ENCODE data around the gene PEAR1. TPM values are rescaled to one million over a fixed set of nuclear protein-coding genes. Genes with fewer than 3 reads are reported as not detected.

Gene PEAR1
- polyA plus RNA-seq, 1 of the 3 experiments (the other 2 are of a cell fraction): 1.2 TPM

DNA sequence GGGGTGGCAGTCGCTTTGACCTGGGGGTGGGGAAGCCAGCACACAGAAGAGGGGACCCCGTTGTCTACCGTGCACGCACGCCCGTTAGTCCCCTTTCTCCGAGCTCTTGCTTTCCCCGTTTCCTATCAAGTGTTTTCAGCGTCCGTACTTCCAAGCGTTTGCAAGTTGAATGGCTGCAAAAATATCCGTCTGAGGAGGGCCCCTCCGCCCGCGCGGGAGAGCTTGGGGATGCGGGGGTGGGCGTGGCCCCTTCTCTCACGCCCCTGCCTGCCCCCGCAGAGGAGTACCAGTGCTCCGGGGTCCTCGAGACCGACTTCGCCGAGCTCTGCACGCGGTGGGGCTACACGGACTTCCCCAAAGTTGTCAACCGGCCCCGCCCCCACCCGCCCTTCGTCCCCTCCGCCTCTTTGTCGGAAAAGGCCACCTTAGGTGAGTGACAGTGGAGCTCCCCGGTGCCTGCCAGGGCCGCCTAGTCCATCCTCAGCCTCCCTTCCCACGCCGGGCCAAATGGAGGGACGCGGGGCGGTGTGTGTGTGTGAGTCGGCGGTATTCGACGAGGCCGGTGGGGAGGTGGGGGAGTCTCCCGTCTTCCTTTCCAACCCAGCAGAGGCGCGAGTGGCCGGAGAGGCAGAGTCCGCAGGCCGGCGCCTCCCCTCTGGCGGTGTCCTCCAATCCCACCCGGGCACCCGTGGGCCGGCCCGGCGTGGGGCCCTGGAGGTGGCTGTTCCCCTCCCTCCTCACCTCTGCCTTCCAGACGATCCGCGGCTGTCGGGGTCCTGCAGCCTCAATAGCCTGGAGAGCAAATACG, 30.4 kb downstream of the PEAR1 start:
- CTCF ChIA-PET: interaction anchor here (0.9 to 12.9 kb wide), 6 partner anchors 13 to 235 kb away, joined by 3 to 308 read pairs (median 26); partner anchors contain the start of gene PEAR1
- TF ChIP-seq, protein P1, sequence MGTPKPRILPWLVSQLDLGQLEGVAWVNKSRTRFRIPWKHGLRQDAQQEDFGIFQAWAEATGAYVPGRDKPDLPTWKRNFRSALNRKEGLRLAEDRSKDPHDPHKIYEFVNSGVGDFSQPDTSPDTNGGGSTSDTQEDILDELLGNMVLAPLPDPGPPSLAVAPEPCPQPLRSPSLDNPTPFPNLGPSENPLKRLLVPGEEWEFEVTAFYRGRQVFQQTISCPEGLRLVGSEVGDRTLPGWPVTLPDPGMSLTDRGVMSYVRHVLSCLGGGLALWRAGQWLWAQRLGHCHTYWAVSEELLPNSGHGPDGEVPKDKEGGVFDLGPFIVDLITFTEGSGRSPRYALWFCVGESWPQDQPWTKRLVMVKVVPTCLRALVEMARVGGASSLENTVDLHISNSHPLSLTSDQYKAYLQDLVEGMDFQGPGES (IDR thresholded peaks at IDR 0.05; ENCODE audit: low read depth, low read length): no peak
- TF ChIP-seq ELF1 (IDR thresholded peaks at IDR 0.05): no peak
- TF ChIP-seq, protein P2, sequence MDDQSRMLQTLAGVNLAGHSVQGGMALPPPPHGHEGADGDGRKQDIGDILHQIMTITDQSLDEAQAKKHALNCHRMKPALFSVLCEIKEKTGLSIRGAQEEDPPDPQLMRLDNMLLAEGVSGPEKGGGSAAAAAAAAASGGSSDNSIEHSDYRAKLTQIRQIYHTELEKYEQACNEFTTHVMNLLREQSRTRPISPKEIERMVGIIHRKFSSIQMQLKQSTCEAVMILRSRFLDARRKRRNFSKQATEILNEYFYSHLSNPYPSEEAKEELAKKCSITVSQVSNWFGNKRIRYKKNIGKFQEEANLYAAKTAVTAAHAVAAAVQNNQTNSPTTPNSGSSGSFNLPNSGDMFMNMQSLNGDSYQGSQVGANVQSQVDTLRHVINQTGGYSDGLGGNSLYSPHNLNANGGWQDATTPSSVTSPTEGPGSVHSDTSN (IDR thresholded peaks at IDR 0.05): no peak
- TF ChIP-seq, protein P3, sequence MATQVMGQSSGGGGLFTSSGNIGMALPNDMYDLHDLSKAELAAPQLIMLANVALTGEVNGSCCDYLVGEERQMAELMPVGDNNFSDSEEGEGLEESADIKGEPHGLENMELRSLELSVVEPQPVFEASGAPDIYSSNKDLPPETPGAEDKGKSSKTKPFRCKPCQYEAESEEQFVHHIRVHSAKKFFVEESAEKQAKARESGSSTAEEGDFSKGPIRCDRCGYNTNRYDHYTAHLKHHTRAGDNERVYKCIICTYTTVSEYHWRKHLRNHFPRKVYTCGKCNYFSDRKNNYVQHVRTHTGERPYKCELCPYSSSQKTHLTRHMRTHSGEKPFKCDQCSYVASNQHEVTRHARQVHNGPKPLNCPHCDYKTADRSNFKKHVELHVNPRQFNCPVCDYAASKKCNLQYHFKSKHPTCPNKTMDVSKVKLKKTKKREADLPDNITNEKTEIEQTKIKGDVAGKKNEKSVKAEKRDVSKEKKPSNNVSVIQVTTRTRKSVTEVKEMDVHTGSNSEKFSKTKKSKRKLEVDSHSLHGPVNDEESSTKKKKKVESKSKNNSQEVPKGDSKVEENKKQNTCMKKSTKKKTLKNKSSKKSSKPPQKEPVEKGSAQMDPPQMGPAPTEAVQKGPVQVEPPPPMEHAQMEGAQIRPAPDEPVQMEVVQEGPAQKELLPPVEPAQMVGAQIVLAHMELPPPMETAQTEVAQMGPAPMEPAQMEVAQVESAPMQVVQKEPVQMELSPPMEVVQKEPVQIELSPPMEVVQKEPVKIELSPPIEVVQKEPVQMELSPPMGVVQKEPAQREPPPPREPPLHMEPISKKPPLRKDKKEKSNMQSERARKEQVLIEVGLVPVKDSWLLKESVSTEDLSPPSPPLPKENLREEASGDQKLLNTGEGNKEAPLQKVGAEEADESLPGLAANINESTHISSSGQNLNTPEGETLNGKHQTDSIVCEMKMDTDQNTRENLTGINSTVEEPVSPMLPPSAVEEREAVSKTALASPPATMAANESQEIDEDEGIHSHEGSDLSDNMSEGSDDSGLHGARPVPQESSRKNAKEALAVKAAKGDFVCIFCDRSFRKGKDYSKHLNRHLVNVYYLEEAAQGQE (IDR thresholded peaks at IDR 0.05; ENCODE audit: low read depth, low read length): no peak
- no peak for TF ChIP-seq SMC3 (IDR thresholded peaks at IDR 0.05; ENCODE audit: low read depth, low read length)
- no peak for TF ChIP-seq MEF2A (IDR thresholded peaks at IDR 0.05; ENCODE audit: borderline replicate concordance, low read depth)
- no peak for TF ChIP-seq FOXM1 (IDR thresholded peaks at IDR 0.05; ENCODE audit: low read depth)
- TF ChIP-seq EZH2phosphoT487 (IDR thresholded peaks at IDR 0.05; ENCODE audit: borderline replicate concordance, low read depth): no peak
- no peak for TF ChIP-seq TEAD4 (IDR thresholded peaks at IDR 0.05; ENCODE audit: borderline replicate concordance, insufficient read depth)
- no peaks in the 10 kb centered on the region for H4K20me1 ChIP-seq (ENCODE audit: insufficient read depth)
- POLR2A ChIA-PET: interaction anchor here (0.7 to 0.9 kb wide), 2 partner anchors 10 to 183 kb away, joined by 3 read pairs; partner anchors contain the start of gene MRPL24
- peaks cover 15% of the 10 kb centered on the region for H3F3A ChIP-seq (replicated peaks; ENCODE audit: insufficient read depth)
- H3K27ac ChIP-seq (ENCODE audit: low read depth in 2 of 2, low read length in 1 of 2): no peak overlapping the region
- H2AFZ ChIP-seq (ENCODE audit: low read depth): no peak overlapping the region
- no peaks in the 10 kb centered on the region for H3K27me3 ChIP-seq (ENCODE audit: insufficient read depth)
- H3K79me2 ChIP-seq (ENCODE audit: insufficient read depth): no peaks in the 10 kb centered on the region
- WGBS (ENCODE audit: low lambda C conversion rate): 92% methylated on average over 54 of the region's 64 CpGs
- H3K9me3 ChIP-seq: no peaks in the 10 kb centered on the region; the same call in 1 of the 2 replicates
- no peak overlapping the region for H3K9ac ChIP-seq
- H3K9me2 ChIP-seq: no peaks in the 10 kb centered on the region
- no peak for DNase-seq
- H3K4me1 ChIP-seq (ENCODE audit: control insufficient read depth in 1 of 2, insufficient read depth in 2 of 2, low read depth in 1 of 2, low read length in 1 of 2): peaks cover 5 to 25% of the 10 kb centered on the region in 2 experiments; a peak in 2 of 4 replicates
- no peaks in the 10 kb centered on the region for H3K36me3 ChIP-seq (replicated peaks in 1 of 2; ENCODE audit: control insufficient read depth in 1 of 2, insufficient read depth in 2 of 2, low read length in 1 of 2)
- H3K4me3 ChIP-seq (ENCODE audit: low read depth in 2 of 2, low read length in 1 of 2): no peak overlapping the region
- H3K4me2 ChIP-seq: no peak overlapping the region
